ENCODE data around the gene EWSR1. TPM values are rescaled to one million over a fixed set of nuclear protein-coding genes. Genes with fewer than 3 reads are reported as not detected.

EWSR1 gene
- total and polyA plus RNA-seq, 2 experiments from 2014 or later = 391 to 427 TPM

DNA sequence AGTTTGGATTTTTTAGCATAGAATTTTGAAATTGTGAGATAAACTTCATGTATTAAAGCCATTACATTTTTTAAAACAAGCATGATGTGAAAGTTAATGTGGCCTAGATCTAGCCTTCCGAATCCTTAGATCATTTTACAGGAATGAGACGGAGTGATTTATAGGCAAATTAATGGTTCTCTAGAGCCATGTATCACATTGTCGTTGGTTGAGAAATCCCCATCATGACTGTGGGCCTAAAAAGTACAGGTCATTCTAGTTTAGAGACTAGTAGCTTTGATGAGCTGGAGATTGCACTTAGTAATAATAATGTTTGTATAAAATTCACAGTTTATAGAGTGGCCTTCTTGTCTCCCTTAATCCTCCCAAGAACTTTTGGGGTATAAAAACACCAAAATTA, 7.1 kb downstream of the EWSR1 start:
- Mint-ChIP-seq H3K4me3 (no peak overlapping the region), H3K36me3 (ENCODE audit: low read depth) (peaks cover 99% of the 10 kb centered on the region), H3K27ac (no peak overlapping the region), H3K9me3 (no peaks in the 10 kb centered on the region), H3K4me1 (peaks cover 22% of the 10 kb centered on the region), H3K27me3 (ENCODE audit: insufficient read depth, low read depth, poor library complexity) (peaks cover 3% of the 10 kb centered on the region)
- Histone ChIP-seq H3K4me2 (no peak overlapping the region), H3K4me1 (ENCODE audit: insufficient read depth) (peaks cover 14% of the 10 kb centered on the region), H3K27ac (ENCODE audit: low read depth) (no peak overlapping the region), H3K36me3 (ENCODE audit: insufficient read depth) (peaks cover 84% of the 10 kb centered on the region), H2AFZ (no peak overlapping the region), H3K27me3 (ENCODE audit: insufficient read depth) (no peaks in the 10 kb centered on the region), H3K9me2 (ENCODE audit: insufficient read depth) (no peaks in the 10 kb centered on the region), H4K20me1 (replicated peaks; ENCODE audit: insufficient read depth) (peaks cover 80% of the 10 kb centered on the region), H3K79me2 (replicated peaks; ENCODE audit: insufficient read depth) (peaks cover 100% of the 10 kb centered on the region), H3F3A (replicated peaks; ENCODE audit: low read depth) (peaks cover 18% of the 10 kb centered on the region), H3K4me3 (no peak overlapping the region)
- DNase-seq (ENCODE audit: low spot score) (no peak), ATAC-seq (no peak)
- no peak for TF ChIP-seq ETS1 (IDR thresholded peaks at IDR 0.05)
- no peak for TF ChIP-seq ZNF331 (CRISPR knock-in tag; IDR thresholded peaks at IDR 0.05; ENCODE audit: low read depth)
- no peak for TF ChIP-seq EZH2 (IDR thresholded peaks at IDR 0.05; ENCODE audit: low read depth, unreplicated experiment)
- TF ChIP-seq, protein P1, sequence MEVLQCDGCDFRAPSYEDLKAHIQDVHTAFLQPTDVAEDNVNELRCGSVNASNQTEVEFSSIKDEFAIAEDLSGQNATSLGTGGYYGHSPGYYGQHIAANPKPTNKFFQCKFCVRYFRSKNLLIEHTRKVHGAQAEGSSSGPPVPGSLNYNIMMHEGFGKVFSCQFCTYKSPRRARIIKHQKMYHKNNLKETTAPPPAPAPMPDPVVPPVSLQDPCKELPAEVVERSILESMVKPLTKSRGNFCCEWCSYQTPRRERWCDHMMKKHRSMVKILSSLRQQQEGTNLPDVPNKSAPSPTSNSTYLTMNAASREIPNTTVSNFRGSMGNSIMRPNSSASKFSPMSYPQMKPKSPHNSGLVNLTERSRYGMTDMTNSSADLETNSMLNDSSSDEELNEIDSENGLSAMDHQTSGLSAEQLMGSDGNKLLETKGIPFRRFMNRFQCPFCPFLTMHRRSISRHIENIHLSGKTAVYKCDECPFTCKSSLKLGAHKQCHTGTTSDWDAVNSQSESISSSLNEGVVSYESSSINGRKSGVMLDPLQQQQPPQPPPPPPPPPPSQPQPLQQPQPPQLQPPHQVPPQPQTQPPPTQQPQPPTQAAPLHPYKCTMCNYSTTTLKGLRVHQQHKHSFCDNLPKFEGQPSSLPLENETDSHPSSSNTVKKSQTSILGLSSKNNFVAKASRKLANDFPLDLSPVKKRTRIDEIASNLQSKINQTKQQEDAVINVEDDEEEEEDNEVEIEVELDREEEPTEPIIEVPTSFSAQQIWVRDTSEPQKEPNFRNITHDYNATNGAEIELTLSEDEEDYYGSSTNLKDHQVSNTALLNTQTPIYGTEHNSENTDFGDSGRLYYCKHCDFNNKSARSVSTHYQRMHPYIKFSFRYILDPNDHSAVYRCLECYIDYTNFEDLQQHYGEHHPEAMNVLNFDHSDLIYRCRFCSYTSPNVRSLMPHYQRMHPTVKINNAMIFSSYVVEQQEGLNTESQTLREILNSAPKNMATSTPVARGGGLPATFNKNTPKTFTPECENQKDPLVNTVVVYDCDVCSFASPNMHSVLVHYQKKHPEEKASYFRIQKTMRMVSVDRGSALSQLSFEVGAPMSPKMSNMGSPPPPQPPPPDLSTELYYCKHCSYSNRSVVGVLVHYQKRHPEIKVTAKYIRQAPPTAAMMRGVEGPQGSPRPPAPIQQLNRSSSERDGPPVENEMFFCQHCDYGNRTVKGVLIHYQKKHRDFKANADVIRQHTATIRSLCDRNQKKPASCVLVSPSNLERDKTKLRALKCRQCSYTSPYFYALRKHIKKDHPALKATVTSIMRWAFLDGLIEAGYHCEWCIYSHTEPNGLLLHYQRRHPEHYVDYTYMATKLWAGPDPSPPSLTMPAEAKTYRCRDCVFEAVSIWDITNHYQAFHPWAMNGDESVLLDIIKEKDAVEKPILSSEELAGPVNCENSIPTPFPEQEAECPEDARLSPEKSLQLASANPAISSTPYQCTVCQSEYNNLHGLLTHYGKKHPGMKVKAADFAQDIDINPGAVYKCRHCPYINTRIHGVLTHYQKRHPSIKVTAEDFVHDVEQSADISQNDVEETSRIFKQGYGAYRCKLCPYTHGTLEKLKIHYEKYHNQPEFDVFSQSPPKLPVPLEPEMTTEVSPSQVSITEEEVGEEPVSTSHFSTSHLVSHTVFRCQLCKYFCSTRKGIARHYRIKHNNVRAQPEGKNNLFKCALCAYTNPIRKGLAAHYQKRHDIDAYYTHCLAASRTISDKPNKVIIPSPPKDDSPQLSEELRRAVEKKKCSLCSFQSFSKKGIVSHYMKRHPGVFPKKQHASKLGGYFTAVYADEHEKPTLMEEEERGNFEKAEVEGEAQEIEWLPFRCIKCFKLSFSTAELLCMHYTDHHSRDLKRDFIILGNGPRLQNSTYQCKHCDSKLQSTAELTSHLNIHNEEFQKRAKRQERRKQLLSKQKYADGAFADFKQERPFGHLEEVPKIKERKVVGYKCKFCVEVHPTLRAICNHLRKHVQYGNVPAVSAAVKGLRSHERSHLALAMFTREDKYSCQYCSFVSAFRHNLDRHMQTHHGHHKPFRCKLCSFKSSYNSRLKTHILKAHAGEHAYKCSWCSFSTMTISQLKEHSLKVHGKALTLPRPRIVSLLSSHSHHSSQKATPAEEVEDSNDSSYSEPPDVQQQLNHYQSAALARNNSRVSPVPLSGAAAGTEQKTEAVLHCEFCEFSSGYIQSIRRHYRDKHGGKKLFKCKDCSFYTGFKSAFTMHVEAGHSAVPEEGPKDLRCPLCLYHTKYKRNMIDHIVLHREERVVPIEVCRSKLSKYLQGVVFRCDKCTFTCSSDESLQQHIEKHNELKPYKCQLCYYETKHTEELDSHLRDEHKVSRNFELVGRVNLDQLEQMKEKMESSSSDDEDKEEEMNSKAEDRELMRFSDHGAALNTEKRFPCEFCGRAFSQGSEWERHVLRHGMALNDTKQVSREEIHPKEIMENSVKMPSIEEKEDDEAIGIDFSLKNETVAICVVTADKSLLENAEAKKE (CRISPR knock-in tag; IDR thresholded peaks at IDR 0.05) = no peak
- no peak for TF ChIP-seq JUNB (IDR thresholded peaks at IDR 0.05; ENCODE audit: unreplicated experiment)
- no peak for TF ChIP-seq STAT1 (IDR thresholded peaks at IDR 0.05; ENCODE audit: unreplicated experiment)
- no peak for TF ChIP-seq POLR2AphosphoS5 (IDR thresholded peaks at IDR 0.05; ENCODE audit: low read depth)
- TF ChIP-seq NANOG (IDR thresholded peaks at IDR 0.05; ENCODE audit: borderline replicate concordance) = no peak
- no peak for TF ChIP-seq REST (IDR thresholded peaks at IDR 0.05; ENCODE audit: unreplicated experiment)
- TF ChIP-seq EZH2phosphoT487 (IDR thresholded peaks at IDR 0.05; ENCODE audit: unreplicated experiment) = no peak
- TF ChIP-seq, protein P2, sequence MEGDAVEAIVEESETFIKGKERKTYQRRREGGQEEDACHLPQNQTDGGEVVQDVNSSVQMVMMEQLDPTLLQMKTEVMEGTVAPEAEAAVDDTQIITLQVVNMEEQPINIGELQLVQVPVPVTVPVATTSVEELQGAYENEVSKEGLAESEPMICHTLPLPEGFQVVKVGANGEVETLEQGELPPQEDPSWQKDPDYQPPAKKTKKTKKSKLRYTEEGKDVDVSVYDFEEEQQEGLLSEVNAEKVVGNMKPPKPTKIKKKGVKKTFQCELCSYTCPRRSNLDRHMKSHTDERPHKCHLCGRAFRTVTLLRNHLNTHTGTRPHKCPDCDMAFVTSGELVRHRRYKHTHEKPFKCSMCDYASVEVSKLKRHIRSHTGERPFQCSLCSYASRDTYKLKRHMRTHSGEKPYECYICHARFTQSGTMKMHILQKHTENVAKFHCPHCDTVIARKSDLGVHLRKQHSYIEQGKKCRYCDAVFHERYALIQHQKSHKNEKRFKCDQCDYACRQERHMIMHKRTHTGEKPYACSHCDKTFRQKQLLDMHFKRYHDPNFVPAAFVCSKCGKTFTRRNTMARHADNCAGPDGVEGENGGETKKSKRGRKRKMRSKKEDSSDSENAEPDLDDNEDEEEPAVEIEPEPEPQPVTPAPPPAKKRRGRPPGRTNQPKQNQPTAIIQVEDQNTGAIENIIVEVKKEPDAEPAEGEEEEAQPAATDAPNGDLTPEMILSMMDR (conservative IDR thresholded peaks at IDR 0.05; ENCODE audit: low read depth in 2 of 2) = no peak
- TF ChIP-seq ZNF114 (CRISPR knock-in tag; IDR thresholded peaks at IDR 0.05) = no peak
- TF ChIP-seq CREB1 (CRISPR knock-in tag; IDR thresholded peaks at IDR 0.05; ENCODE audit: low read depth) = no peak

Data from GM23338 (cell line).